ENCODE data around the gene ABL2.

Gene ABL2

DNA sequence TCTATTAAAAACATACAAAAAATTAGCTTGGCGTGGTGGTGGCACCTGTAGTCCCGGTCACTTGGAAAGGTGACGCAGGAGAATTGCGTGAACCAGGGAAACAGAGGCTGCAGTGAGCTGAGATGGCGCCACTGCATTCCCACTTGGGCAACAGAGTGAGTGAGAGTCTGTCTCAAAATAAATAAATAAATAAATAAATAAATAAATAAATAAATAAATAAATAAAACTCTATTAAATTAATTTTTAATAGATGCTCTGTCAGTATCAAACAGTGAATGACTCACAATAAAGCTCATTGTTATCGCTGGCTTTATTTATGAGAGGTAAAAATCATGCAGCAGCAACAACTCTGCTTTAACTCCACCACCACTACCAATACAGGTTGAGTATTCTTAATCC is 72.8 kb downstream of the ABL2 start:
- Histone ChIP-seq H3K79me2 (ENCODE audit: control insufficient read depth, low read length) (peaks cover 24% of the 10 kb centered on the region), H3K4me2 (ENCODE audit: low read length) (no peak overlapping the region), H3F3A (ENCODE audit: control insufficient read depth, insufficient read depth) (no peaks in the 10 kb centered on the region), H3K4me3 (ENCODE audit: low read length) (no peak overlapping the region), H4K20me1 (ENCODE audit: control insufficient read depth, insufficient read depth, low read depth, low read length) (no peaks in the 10 kb centered on the region), H3K9me2 (replicated peaks; ENCODE audit: control insufficient read depth, low read length) (no peaks in the 10 kb centered on the region), H3K9me3 (ENCODE audit: control insufficient read depth, insufficient read depth, low read length) (no peaks in the 10 kb centered on the region), H3K4me1 (ENCODE audit: control insufficient read depth, low read length) (peaks cover 23% of the 10 kb centered on the region), H3K27ac (ENCODE audit: low read depth, low read length) (no peak overlapping the region), H3K36me3 (ENCODE audit: control insufficient read depth, low read length) (no peaks in the 10 kb centered on the region), H3K27me3 (ENCODE audit: control insufficient read depth, low read length) (no peaks in the 10 kb centered on the region)
- TF ChIP-seq, protein P1, sequence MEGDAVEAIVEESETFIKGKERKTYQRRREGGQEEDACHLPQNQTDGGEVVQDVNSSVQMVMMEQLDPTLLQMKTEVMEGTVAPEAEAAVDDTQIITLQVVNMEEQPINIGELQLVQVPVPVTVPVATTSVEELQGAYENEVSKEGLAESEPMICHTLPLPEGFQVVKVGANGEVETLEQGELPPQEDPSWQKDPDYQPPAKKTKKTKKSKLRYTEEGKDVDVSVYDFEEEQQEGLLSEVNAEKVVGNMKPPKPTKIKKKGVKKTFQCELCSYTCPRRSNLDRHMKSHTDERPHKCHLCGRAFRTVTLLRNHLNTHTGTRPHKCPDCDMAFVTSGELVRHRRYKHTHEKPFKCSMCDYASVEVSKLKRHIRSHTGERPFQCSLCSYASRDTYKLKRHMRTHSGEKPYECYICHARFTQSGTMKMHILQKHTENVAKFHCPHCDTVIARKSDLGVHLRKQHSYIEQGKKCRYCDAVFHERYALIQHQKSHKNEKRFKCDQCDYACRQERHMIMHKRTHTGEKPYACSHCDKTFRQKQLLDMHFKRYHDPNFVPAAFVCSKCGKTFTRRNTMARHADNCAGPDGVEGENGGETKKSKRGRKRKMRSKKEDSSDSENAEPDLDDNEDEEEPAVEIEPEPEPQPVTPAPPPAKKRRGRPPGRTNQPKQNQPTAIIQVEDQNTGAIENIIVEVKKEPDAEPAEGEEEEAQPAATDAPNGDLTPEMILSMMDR (IDR thresholded peaks at IDR 0.05; ENCODE audit: low read depth, low read length, poor library complexity, severe bottlenecking) = no peak
- no peak for TF ChIP-seq EZH2phosphoT487 (IDR thresholded peaks at IDR 0.05; ENCODE audit: borderline replicate concordance, low read length)

DNA sequence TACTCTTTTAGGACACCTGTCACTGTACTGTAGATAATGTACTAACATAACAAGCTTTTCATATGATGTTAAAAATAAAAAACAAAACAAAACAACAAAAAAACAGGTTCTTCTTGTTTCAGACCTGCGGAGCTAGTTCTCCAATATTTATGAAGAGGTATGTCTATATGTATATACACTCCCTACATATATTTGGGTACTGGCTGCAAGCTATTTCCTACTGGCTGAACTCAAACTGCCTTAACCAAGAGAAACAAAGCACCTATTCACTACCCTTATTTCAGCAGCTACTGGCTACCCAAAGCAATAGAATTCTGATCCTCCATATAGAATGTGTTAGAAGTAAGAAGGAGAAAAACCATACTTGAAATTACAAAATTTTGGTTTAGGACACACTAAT is 73.5 kb downstream of the ABL2 start:
- H3K79me2 ChIP-seq (ENCODE audit: control insufficient read depth, low read length) = peaks cover 23% of the 10 kb centered on the region
- TF ChIP-seq, protein P1 (IDR thresholded peaks at IDR 0.05; ENCODE audit: low read depth, low read length, poor library complexity, severe bottlenecking) = no peak
- no peak for TF ChIP-seq EZH2phosphoT487 (IDR thresholded peaks at IDR 0.05; ENCODE audit: borderline replicate concordance, low read length)
- H4K20me1 ChIP-seq (ENCODE audit: control insufficient read depth, insufficient read depth, low read depth, low read length) = no peaks in the 10 kb centered on the region

DNA sequence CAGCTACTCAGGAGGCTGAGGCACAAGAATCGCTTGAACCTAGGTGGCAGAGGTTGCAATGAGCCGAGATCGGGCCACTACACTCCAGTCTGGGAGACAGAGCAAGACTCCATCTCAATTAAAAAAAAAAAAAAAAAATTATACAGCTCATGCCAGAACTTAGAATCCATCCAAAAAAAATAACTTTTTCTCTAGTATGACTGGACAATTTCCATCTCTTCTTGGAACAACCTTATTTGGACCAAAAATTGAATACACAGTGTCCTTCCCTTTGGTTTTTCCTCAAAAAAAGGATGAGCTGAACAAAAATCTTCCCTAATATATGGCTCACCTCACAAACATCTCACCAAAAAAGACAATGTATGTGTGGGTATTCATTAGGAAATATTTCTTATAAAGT is 73.9 kb downstream of the ABL2 start:
- Histone ChIP-seq H3K27me3 (ENCODE audit: control insufficient read depth, low read length) (no peaks in the 10 kb centered on the region), H3K79me2 (ENCODE audit: control insufficient read depth, low read length) (peaks cover 22% of the 10 kb centered on the region), H3K9me2 (replicated peaks; ENCODE audit: control insufficient read depth, low read length) (no peaks in the 10 kb centered on the region), H3K9me3 (ENCODE audit: control insufficient read depth, insufficient read depth, low read length) (no peaks in the 10 kb centered on the region), H3K36me3 (ENCODE audit: control insufficient read depth, low read length) (no peaks in the 10 kb centered on the region), H3K27ac (ENCODE audit: low read depth, low read length) (no peak overlapping the region), H3F3A (ENCODE audit: control insufficient read depth, insufficient read depth) (no peaks in the 10 kb centered on the region), H3K4me3 (ENCODE audit: low read length) (no peak overlapping the region), H3K4me2 (ENCODE audit: low read length) (no peak overlapping the region), H4K20me1 (ENCODE audit: control insufficient read depth, insufficient read depth, low read depth, low read length) (no peaks in the 10 kb centered on the region), H3K4me1 (ENCODE audit: control insufficient read depth, low read length) (peaks cover 28% of the 10 kb centered on the region)
- TF ChIP-seq, protein P1 (IDR thresholded peaks at IDR 0.05; ENCODE audit: low read depth, low read length, poor library complexity, severe bottlenecking) = no peak
- no peak for TF ChIP-seq EZH2phosphoT487 (IDR thresholded peaks at IDR 0.05; ENCODE audit: borderline replicate concordance, low read length)

More for the DNA sequence above, 73.5 kb downstream of the ABL2 start:
- no peak overlapping the region for H3K4me3 ChIP-seq (ENCODE audit: low read length)
- H3F3A ChIP-seq (ENCODE audit: control insufficient read depth, insufficient read depth) = no peaks in the 10 kb centered on the region
- no peaks in the 10 kb centered on the region for H3K27me3 ChIP-seq (ENCODE audit: control insufficient read depth, low read length)
- H3K36me3 ChIP-seq (ENCODE audit: control insufficient read depth, low read length) = no peaks in the 10 kb centered on the region
- H3K4me1 ChIP-seq (ENCODE audit: control insufficient read depth, low read length) = peaks cover 30% of the 10 kb centered on the region
- no peak overlapping the region for H3K27ac ChIP-seq (ENCODE audit: low read depth, low read length)
- H3K9me2 ChIP-seq (replicated peaks; ENCODE audit: control insufficient read depth, low read length) = no peaks in the 10 kb centered on the region
- H3K9me3 ChIP-seq (ENCODE audit: control insufficient read depth, insufficient read depth, low read length) = no peaks in the 10 kb centered on the region
- H3K4me2 ChIP-seq (ENCODE audit: low read length) = no peak overlapping the region

- H3K79me2 ChIP-seq (ENCODE audit: control insufficient read depth, low read length) = peaks cover 27% of the 10 kb centered on the region
Observed at GRCh38 chr1:179154437-179154836, 75.0 kb downstream of the ABL2 start.

More at GRCh38 chr1:179154437-179154836, 75.0 kb downstream of the ABL2 start:
- Histone ChIP-seq H3K27me3 (ENCODE audit: control insufficient read depth, low read length) (no peaks in the 10 kb centered on the region), H3K36me3 (ENCODE audit: control insufficient read depth, low read length) (no peaks in the 10 kb centered on the region), H3K9me2 (replicated peaks; ENCODE audit: control insufficient read depth, low read length) (no peaks in the 10 kb centered on the region), H3K27ac (ENCODE audit: low read depth, low read length) (no peak overlapping the region), H3F3A (ENCODE audit: control insufficient read depth, insufficient read depth) (no peaks in the 10 kb centered on the region), H3K4me3 (ENCODE audit: low read length) (no peak overlapping the region), H4K20me1 (ENCODE audit: control insufficient read depth, insufficient read depth, low read depth, low read length) (no peaks in the 10 kb centered on the region), H3K4me2 (ENCODE audit: low read length) (no peak overlapping the region), H3K9me3 (ENCODE audit: control insufficient read depth, insufficient read depth, low read length) (no peaks in the 10 kb centered on the region), H3K4me1 (ENCODE audit: control insufficient read depth, low read length) (peaks cover 27% of the 10 kb centered on the region)
- TF ChIP-seq, protein P1 (IDR thresholded peaks at IDR 0.05; ENCODE audit: low read depth, low read length, poor library complexity, severe bottlenecking) = no peak
- TF ChIP-seq EZH2phosphoT487 (IDR thresholded peaks at IDR 0.05; ENCODE audit: borderline replicate concordance, low read length) = no peak
